K562 (cell line): Measurements from ENCODE around the gene PEX3. TPM values are rescaled to one million over a fixed set of nuclear protein-coding genes. Genes with fewer than 3 reads are reported as not detected.

Experiments
- ATAC-seq: fragments of 200-7000 bp; cut with Tn5 transposase; 3 replicates; pipeline ENCODE4 v1.9.1; 2020; ENCODE audit warnings: moderate library complexity
- BruUV-seq: library from RNA; stranded (reverse); fragments of 400-500 nt; replicated peaks from 2 replicates; lab custom pipeline; 2021; lab: Mats Ljungman, UMichigan
- CTCF ChIA-PET: fragments of 300-600 bp; formaldehyde crosslinking; extraction: SDS; loops from one replicate; lab custom pipeline; 2021; ENCODE audit warnings: low intra/inter-chr PET ratio; lab: Yijun Ruan, JAX
- POLR2A ChIA-PET: fragments of 300-600, 350-650 bp; sonication (Branson Sonifier 250); formaldehyde crosslinking; extraction: SDS; loops from one replicate; lab custom pipeline; 2021; ENCODE audit warnings: antibody characterized with exemption, inconsistent platforms; lab: Yijun Ruan, JAX
- DNase-seq, 4 experiments: peaks; one replicate each; pipeline versions ENCODE4 v3.0.0 to v3.0.0-alpha.2; 2011 to 2018; ENCODE audit warnings: low spot score in 3 of 4, mixed read lengths in 3 of 4; ENCODE audit errors: extremely low read depth in 1 of 4
- FAIRE-seq: peaks from 2 replicates; lab custom pipeline; 2011; peaks lifted over from hg19 to GRCh38; lab: Jason Lieb, UNC
- H2AFZ ChIP-seq: 2 replicates; pipeline ENCODE4 v1.6.0; 2011; ENCODE audit warnings: low read depth, low read length, control low read depth, inconsistent platforms
- H3K27ac ChIP-seq: fragments of 200-600 bp; 3 replicates; pipeline ENCODE4 v1.8.0; 2011; ENCODE audit warnings: low read depth, mild to moderate bottlenecking, control low read depth, inconsistent platforms, low read length, moderate library complexity, mixed read lengths; ENCODE audit errors: extremely low read depth
- H3K27me3 ChIP-seq, 2 experiments: fragments of 300-600 bp in 1 of 2; 2 replicates in 1 of 2; 3 replicates in 1 of 2; pipeline versions ENCODE4 v1.6.0 to v1.8.0; 2011; ENCODE audit warnings: inconsistent platforms in 2 of 2, low read length in 2 of 2, mild to moderate bottlenecking in 1 of 2, mixed read lengths in 1 of 2, moderate library complexity in 1 of 2; ENCODE audit not compliant: control insufficient read depth in 2 of 2, insufficient read depth in 2 of 2
- H3K36me3 ChIP-seq: fragments of 300-600 bp; 3 replicates; pipeline ENCODE4 v1.8.0; 2011; ENCODE audit warnings: mild to moderate bottlenecking, low read length, inconsistent platforms; ENCODE audit not compliant: control insufficient read depth, insufficient read depth
- H3K4me1 ChIP-seq, 2 experiments: fragments of 200-600 bp in 1 of 2; replicated peaks in 1 of 2; 2 replicates in 1 of 2; 3 replicates in 1 of 2; pipeline versions ENCODE4 v1.5.1 to v1.8.0; 2011; ENCODE audit warnings: inconsistent platforms in 2 of 2, low read length in 2 of 2, mild to moderate bottlenecking in 1 of 2, mixed read lengths in 1 of 2, moderate library complexity in 1 of 2; ENCODE audit not compliant: control insufficient read depth in 2 of 2, insufficient read depth in 2 of 2
- H3K4me2 ChIP-seq: 2 replicates; pipeline ENCODE4 v1.6.1; 2011; ENCODE audit warnings: low read length, control low read depth, inconsistent platforms, mixed read lengths; ENCODE audit not compliant: insufficient read depth
- H3K4me3 ChIP-seq: fragments of 200-600 bp; sonication (generic), shearing (Covaris generic); 2 replicates; pipeline ENCODE4 v1.5.1; 2016; ENCODE audit warnings: control low read depth, inconsistent platforms
- H3K79me2 ChIP-seq: fragments of 200-600 bp; 3 replicates; pipeline ENCODE4 v1.8.0; 2011; ENCODE audit warnings: low read length, inconsistent platforms; ENCODE audit not compliant: control insufficient read depth, insufficient read depth
- H3K9ac ChIP-seq, 2 experiments: 2 replicates each; pipeline versions ENCODE4 v1.6.0 to v1.6.1; 2011; ENCODE audit warnings: low read depth in 2 of 2, low read length in 2 of 2, control low read depth in 1 of 2, inconsistent platforms in 1 of 2, mild to moderate bottlenecking in 1 of 2, mixed read lengths in 1 of 2; ENCODE audit not compliant: insufficient read depth in 1 of 2
- H3K9me1 ChIP-seq: one replicate; pipeline ENCODE4 v1.6.0; 2011; ENCODE audit warnings: inconsistent platforms, mild to moderate bottlenecking, low read length, moderate library complexity; ENCODE audit not compliant: control insufficient read depth, insufficient read depth
- H3K9me3 ChIP-seq: replicated peaks from 2 replicates; pipeline ENCODE4 v1.5.1; 2011; ENCODE audit warnings: low read depth, low read length, inconsistent platforms; ENCODE audit not compliant: control insufficient read depth, insufficient read depth
- H4K20me1 ChIP-seq: replicated peaks from 2 replicates; pipeline ENCODE4 v1.6.1; 2011; ENCODE audit warnings: low read length, inconsistent platforms, mixed read lengths; ENCODE audit not compliant: control insufficient read depth, insufficient read depth
- ARNT ChIP-seq, 2 experiments: fragments of 450-650 bp; IDR thresholded peaks; 2 replicates each; pipeline ENCODE4 v1.6.1; 2016; ENCODE audit warnings: mild to moderate bottlenecking in 1 of 2
- ATF2 ChIP-seq: sonication (generic); formaldehyde crosslinking; IDR thresholded peaks from 2 replicates; pipeline ENCODE4 v1.8.1; 2022; ENCODE audit warnings: missing genetic modification reagents
- FOXJ2 ChIP-seq: fragments of 200-800 bp; sonication (Bioruptor generic); IDR thresholded peaks from 2 replicates; pipeline ENCODE4 v1.6.1; 2016; ENCODE audit warnings: missing genetic modification characterization, missing compliant biosample characterization
- KDM4B ChIP-seq, 2 experiments: fragments of 450-650 bp in 1 of 2; sonication (generic) in 1 of 2; IDR thresholded peaks; 2 replicates each; pipeline ENCODE4 v1.6.1; 2016 to 2017; ENCODE audit warnings: borderline replicate concordance in 2 of 2, antibody characterized with exemption in 1 of 2, low read depth in 1 of 2, mild to moderate bottlenecking in 1 of 2
- MAFG ChIP-seq: fragments of 450-650 bp; conservative IDR thresholded peaks from 2 replicates; pipeline ENCODE4 v1.6.1; 2016; ENCODE audit warnings: missing genetic modification characterization, missing compliant biosample characterization
- NELFE ChIP-seq: IDR thresholded peaks from 2 replicates; pipeline ENCODE4 v1.6.1; 2011; ENCODE audit warnings: mild to moderate bottlenecking; ENCODE audit not compliant: insufficient read depth, insufficient read length
- NFE2 ChIP-seq: IDR thresholded peaks from 2 replicates; pipeline ENCODE4 v1.6.1; 2014; ENCODE audit warnings: antibody characterized with exemption, low read depth
- PHF21A ChIP-seq: fragments of 450-650 bp; IDR thresholded peaks from 2 replicates; pipeline ENCODE4 v1.6.1; 2017; ENCODE audit warnings: low read depth, borderline replicate concordance
- RBM22 ChIP-seq: fragments of 200-400 bp; formaldehyde crosslinking; IDR thresholded peaks from 2 replicates; pipeline ENCODE4 v1.6.1; 2018; ENCODE audit warnings: low read length, low read depth; ENCODE audit not compliant: poor library complexity, severe bottlenecking
- SOX6 ChIP-seq: fragments of 450-650 bp; IDR thresholded peaks from 2 replicates; pipeline ENCODE4 v1.6.1; 2014; ENCODE audit warnings: mild to moderate bottlenecking
- ZNF24 ChIP-seq: fragments of 450-650 bp; IDR thresholded peaks from 2 replicates; pipeline ENCODE4 v1.6.1; 2016
- ZNF282 ChIP-seq: sonication (generic); formaldehyde crosslinking; IDR thresholded peaks from 2 replicates; pipeline ENCODE4 v1.8.1; 2023; ENCODE audit warnings: missing genetic modification reagents
- ZNF407 ChIP-seq: fragments of 450-650 bp; IDR thresholded peaks from 2 replicates; pipeline ENCODE4 v1.6.1; 2016; ENCODE audit warnings: low read depth
- WGBS: fragments of 100-300 bp; shearing (Covaris generic); methylation state at CpG from one replicate; pipeline ENCODE4 v1.1.6; 2016; ENCODE audit warnings: low coverage, mixed read lengths; ENCODE audit not compliant: insufficient coverage; ENCODE audit errors: missing lambda C conversion rate; 5-methylcytosine and 5-hydroxymethylcytosine counted together
- in situ Hi-C: fragments of 300-500 bp; cut with MboI; formaldehyde crosslinking; loops from 4 replicates; pipeline ENCODE4 v1.15.0; 2018; ENCODE audit warnings: inconsistent platforms, mixed read lengths
- intact Hi-C: fragments of 100-400 bp; cut with micrococcal nuclease; formaldehyde crosslinking; loops from 2 replicates; pipeline ENCODE4 v1.14.2; 2022
- polyA plus RNA-seq, 8 experiments: library from polyadenylated mRNA; depleted of rRNA in 4 of 8; stranded (reverse) in 5 of 8; unstranded in 3 of 8; fragments of >200 nt; fragmentation: Nextera tagmentation in 2 of 8; fragmentation: Illumina TruSeq in 1 of 8; extraction: Ambion mirVana in 2 of 8; extraction: Trizol in 1 of 8; gene quantifications; 2 replicates each; pipeline versions ENCODE4 v1.2.1 to v1.2.3, GENCODE V29; 2011 to 2014; ENCODE audit warnings: inconsistent platforms in 1 of 8, missing spikeins in 1 of 8
- total RNA-seq, 7 experiments: library from RNA; depleted of rRNA in 6 of 7; stranded (reverse); fragments of >200 nt in 6 of 7; fragmentation: Illumina TruSeq in 2 of 7; extraction: Trizol in 2 of 7; gene quantifications; 2 replicates each; pipeline versions ENCODE4 v1.2.1 to v1.2.3, GENCODE V29; 2011 to 2021; ENCODE audit warnings: low replicate concordance in 1 of 7
- TF ChIP-seq, protein P1 (sequence below), 2 experiments: fragments of 450-650 bp in 1 of 2; sonication (generic) in 1 of 2; formaldehyde crosslinking in 1 of 2; IDR thresholded peaks in 1 of 2; conservative IDR thresholded peaks in 1 of 2; 2 replicates each; pipeline versions ENCODE4 v1.6.1 to v1.8.1; 2016 to 2023; ENCODE audit warnings: mild to moderate bottlenecking in 2 of 2, moderate library complexity in 2 of 2, inconsistent platforms in 1 of 2, missing genetic modification reagents in 1 of 2

Gene PEX3
- total and polyA plus RNA-seq, 9 of the 15 experiments (the other 6 are each of a cell fraction or from before 2014, with no cell fraction given), result 17.3 to 69.6 (median 32.7) TPM

DNA sequence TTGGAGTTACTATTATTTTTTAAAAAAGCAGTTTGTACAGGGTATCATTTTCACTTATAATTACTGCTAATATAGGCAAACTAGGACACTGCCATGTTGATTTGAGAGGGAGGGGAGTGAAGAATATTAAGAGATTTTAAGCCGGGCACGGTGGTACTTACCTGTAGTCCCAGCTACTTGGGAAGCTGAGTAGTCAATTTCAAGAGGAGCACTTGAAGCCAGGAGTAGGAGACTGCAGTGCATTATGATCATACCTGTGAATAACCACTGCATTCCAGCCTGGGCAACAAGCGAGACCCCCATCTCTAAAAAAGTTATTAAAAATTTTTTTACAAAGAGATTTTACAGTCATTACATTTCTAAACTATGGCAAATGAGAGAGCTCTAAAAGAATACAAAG lies 35.8 kb upstream of the PEX3 start:
- no peaks in the 10 kb centered on the region for H3K9me3 ChIP-seq
- FAIRE-seq (no peak), ATAC-seq (no peak), DNase-seq (no peak)
- H3K79me2 ChIP-seq, result no peaks in the 10 kb centered on the region
- H3K9me1 ChIP-seq, result no peaks in the 10 kb centered on the region
- in situ Hi-C loops (no loop called here), intact Hi-C loops (no loop called here)
- ChIA-PET POLR2A (no interaction called here), CTCF (no interaction called here)
- no peaks in the 10 kb centered on the region; the same call in 2 of the 3 replicates for H3K36me3 ChIP-seq
- no peak overlapping the region for H3K9ac ChIP-seq
- no peaks in the 10 kb centered on the region; a peak in 1 of 5 replicates for H3K27me3 ChIP-seq
- 88% methylated on average over 3 of the region's 3 CpGs for WGBS
- no peak overlapping the region for H2AFZ ChIP-seq
- H3K4me3 ChIP-seq, result no peak overlapping the region
- H3K4me1 ChIP-seq, result no peaks in the 10 kb centered on the region
- no TSS peak for BruUV-seq
- H4K20me1 ChIP-seq, result no peaks in the 10 kb centered on the region
- no peak overlapping the region for H3K27ac ChIP-seq
- H3K4me2 ChIP-seq, result no peak overlapping the region
- TF ChIP-seq FOXJ2 (tag) (no peak), ATF2 (no peak), NFE2 (no peak), SOX6 (no peak), PHF21A (no peak), MAFG (no peak), NELFE (no peak), ZNF282 (no peak), RBM22 (no peak), ZNF24 (no peak), KDM4B (IDR thresholded peaks at IDR 0.05; ENCODE audit: borderline replicate concordance in 2 of 2, low read depth in 1 of 2) (no peak), ARNT (IDR thresholded peaks at IDR 0.05) (no peak), ZNF407 (no peak)
- TF ChIP-seq, protein P1, sequence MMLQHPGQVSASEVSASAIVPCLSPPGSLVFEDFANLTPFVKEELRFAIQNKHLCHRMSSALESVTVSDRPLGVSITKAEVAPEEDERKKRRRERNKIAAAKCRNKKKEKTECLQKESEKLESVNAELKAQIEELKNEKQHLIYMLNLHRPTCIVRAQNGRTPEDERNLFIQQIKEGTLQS (IDR thresholded peaks at IDR 0.05), result no peak
- TF ChIP-seq, protein P1 (CRISPR knock-in tag; conservative IDR thresholded peaks at IDR 0.05), result no peak
